Heart right ventricle (tissue), 16 donors: ENCODE data around the gene SLC17A8. TPM values are rescaled to one million over a fixed set of nuclear protein-coding genes. Genes with fewer than 3 reads are reported as not detected.

Experiments used
- ATAC-seq, 8 donors: fragments of 200-7000 bp; cut with Tn5 transposase; one replicate each; pipeline ENCODE4 v1.9.1; 2020; ENCODE audit warnings: mild to moderate bottlenecking in 8 of 8, moderate library complexity in 8 of 8, moderate number of reproducible peaks in 1 of 8
- DNase-seq, 2 donors: peaks; one replicate each; pipeline ENCODE4 v3.0.0-alpha.2; 2020
- H3K27ac ChIP-seq, 10 donors: fragments of 200-600 bp; sonication (generic) in 2 of 10; one replicate each; pipeline versions ENCODE4 v1.5.0 to v1.8.0; 2020 to 2022; ENCODE audit warnings: mild to moderate bottlenecking in 3 of 10
- H3K27me3 ChIP-seq, 7 donors: fragments of 200-600 bp; one replicate each; pipeline ENCODE4 v1.8.0; 2021 to 2022; ENCODE audit warnings: mild to moderate bottlenecking in 2 of 7
- H3K36me3 ChIP-seq, 9 donors: fragments of 200-600 bp; sonication (generic) in 1 of 9; one replicate each; pipeline versions ENCODE4 v1.5.0 to v1.8.0; 2020 to 2022; ENCODE audit warnings: mild to moderate bottlenecking in 2 of 9
- H3K4me1 ChIP-seq, 9 donors: fragments of 200-600 bp; sonication (generic) in 1 of 9; one replicate each; pipeline versions ENCODE4 v1.5.0 to v1.8.0; 2020 to 2022; ENCODE audit warnings: mild to moderate bottlenecking in 4 of 9
- H3K4me3 ChIP-seq, 10 donors: fragments of 200-600 bp; sonication (generic) in 2 of 10; one replicate each; pipeline versions ENCODE4 v1.5.0 to v1.8.0; 2020 to 2022; ENCODE audit warnings: mild to moderate bottlenecking in 7 of 10, moderate library complexity in 2 of 10
- H3K9me3 ChIP-seq, 11 donors: fragments of 200-600 bp in 10 of 11; sonication (generic) in 2 of 11; one replicate each; pipeline versions ENCODE4 v1.5.0 to v1.8.0; 2013 to 2022; ENCODE audit warnings: mild to moderate bottlenecking in 2 of 11, control low read depth in 1 of 11, moderate library complexity in 1 of 11
- WGBS, 2 donors: extraction: QIAGEN DNeasy Blood & Tissue Kit; methylation state at CpG; one replicate each; pipeline ENCODE4 v1.1.7; 2013; ENCODE audit warnings: inconsistent platforms in 1 of 2; 5-methylcytosine and 5-hydroxymethylcytosine counted together
- intact Hi-C, 10 donors: fragments of 100-400 bp; cut with DNase I; formaldehyde crosslinking; loops; one replicate each; pipeline versions ENCODE4 v1.11.1 to v1.14.2; 2022
- polyA plus RNA-seq, 2 donors: library from polyadenylated mRNA; stranded (reverse); fragments of 200-250 nt; gene quantifications; one replicate each; pipeline ENCODE4 v1.2.3, GENCODE V29; 2013
- total RNA-seq, 10 donors: library from RNA; stranded (reverse); fragmentation: NEBNext Ultra II Directional in 3 of 10; extraction: Animal tissue kit (Norgen Biotek cat#: 25700) in 3 of 10; gene quantifications; one replicate each; pipeline versions ENCODE4 v1.2.1 to v1.2.4, GENCODE V29; 2021 to 2023
- TF ChIP-seq, protein P1 (sequence below), 9 donors: fragments of 200-600 bp; sonication (generic) in 2 of 9; IDR thresholded peaks; one replicate each; pipeline versions ENCODE4 v1.5.0 to v1.8.0; 2021 to 2022; ENCODE audit warnings: antibody characterized with exemption in 9 of 9, mild to moderate bottlenecking in 5 of 9, moderate library complexity in 1 of 9
- donor health status: Arrhythmogenic right ventricular cardiomyopathy.
- donor health status: ischemic (EF 13 %, LVEDD 7.1; RV severe dilation, severe dysfunction).
- donor health status: healthy with polysubstance abuse.
- donor health status: DM: no; HTN: yes; CAD: no.
- donor health status: DM: no; HTN: no; CAD: no.
- donor health status: ischemic (EF 25% LVEDD 6.9; RV normal size, moderate dysfunction).
- donor health status: ischemic (EF 25% LVEDD 5.7; RV mildly dilated, moderate dysfunction).
- donor health status: healthy.
- donor health status: DM: yes; HTN: yes; CAD: no.
- donor health status: Ischemic cardiomyopathy.
- donor health status: ischemic (EF 35%, LVEDD 5.7; RV mildly dilated, moderate dysfunction).
- donor health status: nonischemic (EF 11% LVEDD 7.7; RV severe dilation, severe dysfunction).
- donor health status: DM: yes; HTN: yes; CAD: no.
- donor health status: PGD.
- donor health status: ischemic (EF 29% LVEDD 5.4; RV normal size, mild dysfunction).
- donor health status: nonischemic (EF 23%, LVEDD 6.1; RV moderate dilation, normal function).

Gene SLC17A8
- total and polyA plus RNA-seq, 12 donors = 0.08 to 0.17 TPM; not detected in 10

DNA sequence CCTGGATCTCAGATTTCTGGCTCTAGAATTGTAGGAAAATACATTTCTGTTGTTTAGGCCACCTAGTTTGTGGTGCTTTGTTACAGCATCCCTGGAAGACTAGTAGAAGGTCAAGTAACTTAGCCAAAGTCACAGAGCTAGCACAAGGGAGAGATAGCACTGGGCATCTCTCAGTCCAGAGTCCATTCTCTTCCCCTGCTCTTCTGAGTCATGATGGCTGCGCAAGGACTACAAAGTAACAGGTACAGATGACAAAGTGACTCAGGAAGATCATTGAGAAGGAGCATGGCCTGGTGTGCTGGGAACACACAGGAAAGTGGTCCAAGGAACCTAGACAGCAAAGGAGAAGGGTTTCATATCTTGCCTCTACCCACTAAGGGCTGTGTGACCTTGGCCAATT lies 19.3 kb downstream of the SLC17A8 start:
- DNase-seq = no peak
- TF ChIP-seq, protein P1, sequence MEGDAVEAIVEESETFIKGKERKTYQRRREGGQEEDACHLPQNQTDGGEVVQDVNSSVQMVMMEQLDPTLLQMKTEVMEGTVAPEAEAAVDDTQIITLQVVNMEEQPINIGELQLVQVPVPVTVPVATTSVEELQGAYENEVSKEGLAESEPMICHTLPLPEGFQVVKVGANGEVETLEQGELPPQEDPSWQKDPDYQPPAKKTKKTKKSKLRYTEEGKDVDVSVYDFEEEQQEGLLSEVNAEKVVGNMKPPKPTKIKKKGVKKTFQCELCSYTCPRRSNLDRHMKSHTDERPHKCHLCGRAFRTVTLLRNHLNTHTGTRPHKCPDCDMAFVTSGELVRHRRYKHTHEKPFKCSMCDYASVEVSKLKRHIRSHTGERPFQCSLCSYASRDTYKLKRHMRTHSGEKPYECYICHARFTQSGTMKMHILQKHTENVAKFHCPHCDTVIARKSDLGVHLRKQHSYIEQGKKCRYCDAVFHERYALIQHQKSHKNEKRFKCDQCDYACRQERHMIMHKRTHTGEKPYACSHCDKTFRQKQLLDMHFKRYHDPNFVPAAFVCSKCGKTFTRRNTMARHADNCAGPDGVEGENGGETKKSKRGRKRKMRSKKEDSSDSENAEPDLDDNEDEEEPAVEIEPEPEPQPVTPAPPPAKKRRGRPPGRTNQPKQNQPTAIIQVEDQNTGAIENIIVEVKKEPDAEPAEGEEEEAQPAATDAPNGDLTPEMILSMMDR (IDR thresholded peaks at IDR 0.05) = no peak
- ATAC-seq = no peak
- Histone ChIP-seq H3K9me3 (no peaks in the 10 kb centered on the region), H3K4me1 (peaks cover 0 to 14% (median 4%) of the 10 kb centered on the region in 9 donors), H3K27ac (no peak overlapping the region), H3K4me3 (no peak overlapping the region), H3K36me3 (no peaks in the 10 kb centered on the region), H3K27me3 (peaks cover 0 to 8% (median 0%) of the 10 kb centered on the region in 7 donors)
- WGBS, 2 donors = 100% methylated on average over 1 of the region's 1 CpG
- intact Hi-C loops = loop anchor here in 1 of 10 donors (10.0 kb wide), 1 partner anchor 169 kb away; no protein-coding TSS in a partner anchor

GRCh38 chr12:100381379-100381778 lies 24.5 kb downstream of the SLC17A8 start:
- H3K9me3 ChIP-seq = no peaks in the 10 kb centered on the region
- intact Hi-C loops = no loop called here
- ATAC-seq = no peak
- no peak for DNase-seq
- H3K4me1 ChIP-seq = peaks cover 0 to 8% (median 0%) of the 10 kb centered on the region in 9 donors
- no peaks in the 10 kb centered on the region for H3K27me3 ChIP-seq
- no peaks in the 10 kb centered on the region for H3K36me3 ChIP-seq
- no peak overlapping the region for H3K27ac ChIP-seq
- TF ChIP-seq, protein P1 (IDR thresholded peaks at IDR 0.05) = no peak
- 63 to 69% methylated on average over 2 of the region's 2 CpGs for WGBS, 2 donors
- H3K4me3 ChIP-seq = no peak overlapping the region

DNA sequence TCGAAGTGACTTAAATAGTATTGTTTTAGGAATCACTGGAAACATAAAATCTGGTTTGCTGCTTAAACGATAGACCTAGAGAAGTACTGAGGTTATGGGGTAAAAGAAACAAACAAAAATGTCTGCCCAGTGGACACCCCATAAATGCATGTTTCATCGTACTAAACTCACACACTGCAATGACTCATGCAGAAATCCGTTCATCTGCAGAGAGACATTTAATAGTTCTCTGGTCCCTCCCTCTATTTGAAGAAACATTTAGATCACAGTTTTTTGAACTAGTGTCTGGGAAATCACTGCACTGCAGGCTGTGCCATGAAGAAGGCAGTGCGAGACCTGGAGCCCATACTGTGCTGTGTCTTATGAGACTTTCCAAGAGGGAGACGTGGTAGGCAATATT lies 25.5 kb downstream of the SLC17A8 start:
- Histone ChIP-seq H3K4me3 (no peak overlapping the region), H3K36me3 (no peaks in the 10 kb centered on the region), H3K27ac (no peak overlapping the region), H3K27me3 (no peaks in the 10 kb centered on the region), H3K9me3 (no peaks in the 10 kb centered on the region), H3K4me1 (peaks cover 0 to 8% (median 0%) of the 10 kb centered on the region in 9 donors)
- no peak for ATAC-seq
- TF ChIP-seq, protein P1 (IDR thresholded peaks at IDR 0.05) = no peak
- intact Hi-C loops = no loop called here
- 78 to 84% methylated on average over 6 of the region's 6 CpGs for WGBS, 2 donors
- DNase-seq = no peak

- Histone ChIP-seq H3K36me3 (no peaks in the 10 kb centered on the region), H3K27me3 (no peaks in the 10 kb centered on the region), H3K27ac (no peak overlapping the region), H3K4me1 (peaks cover 0 to 8% (median 0%) of the 10 kb centered on the region in 9 donors), H3K4me3 (no peak overlapping the region), H3K9me3 (no peaks in the 10 kb centered on the region)
- WGBS, 2 donors = 91% methylated on average over 9 of the region's 9 CpGs
- ATAC-seq (no peak), DNase-seq (no peak)
- intact Hi-C loops = no loop called here
- TF ChIP-seq, protein P1 (IDR thresholded peaks at IDR 0.05) = no peak
These were observed 27.0 kb downstream of the SLC17A8 start for GRCh38 chr12:100383586-100384558.
